Tibial nerve (tissue), 4 donors: Measurements from ENCODE around the gene TACSTD2. TPM values are rescaled to one million over a fixed set of nuclear protein-coding genes. Genes with fewer than 3 reads are reported as not detected.
"Not testable (repeated sequence)": the region's sequence is repeated elsewhere in the genome, so short reads cannot be mapped to it uniquely, and the experiment has no call there.

ENCODE experiments used
- DNase-seq, 2 donors: peaks; one replicate each; pipeline ENCODE4 v3.0.0-alpha.2; 2019; ENCODE audit warnings: low spot score in 2 of 2
- H3K27ac ChIP-seq, 4 donors: fragments of 200-600 bp; sonication (generic) in 3 of 4; one replicate each; pipeline ENCODE4 v1.5.1; 2017 to 2019; ENCODE audit warnings: mild to moderate bottlenecking in 1 of 4
- H3K27me3 ChIP-seq, 2 donors: fragments of 200-600 bp; sonication (generic) in 1 of 2; one replicate each; pipeline versions ENCODE4 v1.5.1 to v1.6.0; 2017 to 2019
- H3K36me3 ChIP-seq, 3 donors: fragments of 200-600 bp; sonication (generic); one replicate each; pipeline ENCODE4 v1.5.1; 2018 to 2019
- H3K4me1 ChIP-seq, 4 donors: fragments of 200-600 bp; sonication (generic) in 3 of 4; one replicate each; pipeline ENCODE4 v1.5.1; 2017 to 2019
- H3K4me3 ChIP-seq, 4 donors: fragments of 200-600 bp; sonication (generic) in 3 of 4; one replicate each; pipeline ENCODE4 v1.5.1; 2017 to 2019; ENCODE audit warnings: mild to moderate bottlenecking in 1 of 4, moderate library complexity in 1 of 4
- H3K9me3 ChIP-seq, 4 donors: fragments of 200-600 bp; sonication (generic) in 3 of 4; one replicate each; pipeline ENCODE4 v1.5.1; 2017 to 2019
- EP300 ChIP-seq, 2 donors: sonication (generic); formaldehyde crosslinking; IDR thresholded peaks; one replicate each; pipeline ENCODE4 v1.6.1; 2017; ENCODE audit warnings: antibody characterized with exemption in 2 of 2, mild to moderate bottlenecking in 1 of 2
- POLR2A ChIP-seq, 2 donors: fragments of 450-650 bp; IDR thresholded peaks; one replicate each; pipeline ENCODE4 v1.6.1; 2017; ENCODE audit warnings: antibody characterized with exemption in 2 of 2, mild to moderate bottlenecking in 2 of 2, moderate library complexity in 2 of 2
- WGBS, 2 donors: methylation state at CpG; one replicate each; pipeline ENCODE4 v1.1.5; 2018; 5-methylcytosine and 5-hydroxymethylcytosine counted together
- total RNA-seq, 4 donors: library from RNA; depleted of rRNA; stranded (reverse); fragments of >200 nt; gene quantifications; one replicate each; pipeline ENCODE4 v1.1.0, GENCODE V29; 2016
- TF ChIP-seq, protein P1 (sequence below), 5 experiments: fragments of 200-600 bp in 3 of 5; fragments of 450-650 bp in 2 of 5; sonication (generic) in 3 of 5; IDR thresholded peaks; one replicate each; pipeline ENCODE4 v1.5.1; 2016 to 2019; ENCODE audit warnings: antibody characterized with exemption in 5 of 5, mild to moderate bottlenecking in 3 of 5, moderate library complexity in 2 of 5

Gene TACSTD2
- total RNA-seq, 4 donors from 2014 or later = 5.3 to 11.6 (median 7.9) TPM

DNA sequence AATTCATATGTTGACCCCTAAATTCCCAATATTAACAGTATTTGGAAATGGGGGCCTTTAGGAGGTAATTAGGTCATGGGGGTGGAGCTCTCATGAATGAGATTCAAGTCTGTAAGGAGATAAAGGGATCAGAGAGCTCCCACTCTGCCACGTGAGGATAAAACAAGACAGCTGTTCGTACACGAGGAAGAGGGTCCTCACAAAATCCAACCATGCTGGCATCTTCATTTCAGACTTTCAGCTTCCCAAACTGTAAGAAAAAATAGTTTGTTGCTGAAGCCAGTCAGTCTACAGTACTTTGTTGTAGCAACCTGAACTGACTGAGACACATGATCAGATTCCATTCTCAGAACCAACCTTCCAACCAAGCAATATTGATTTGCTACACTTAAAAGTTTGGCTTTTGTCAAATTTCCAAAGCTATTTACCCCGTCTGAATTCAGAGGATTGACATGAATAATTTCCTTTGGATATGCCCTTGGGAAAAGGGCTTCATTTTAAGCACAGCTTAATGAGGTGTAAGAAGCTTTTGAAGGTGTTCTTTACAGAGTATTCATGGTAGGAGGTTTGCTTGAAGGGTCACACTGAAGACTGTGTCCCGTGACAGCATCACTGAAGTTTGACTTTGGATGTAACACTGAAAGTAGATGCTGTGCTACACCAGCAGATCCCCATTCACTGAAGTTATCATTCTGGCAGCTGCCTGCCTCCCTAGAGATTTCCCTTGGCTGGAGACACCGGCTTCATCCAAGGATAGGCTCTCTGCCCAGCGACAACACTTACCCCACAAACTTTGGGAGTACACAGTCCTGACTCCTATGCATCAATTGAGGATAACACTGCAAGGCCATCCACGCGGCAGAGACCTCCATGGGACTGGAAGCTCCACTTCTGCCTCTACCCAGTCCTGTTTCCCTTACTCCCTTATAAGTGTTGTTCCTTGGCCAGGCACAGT, 25.6 kb downstream of the TACSTD2 start:
- Histone ChIP-seq H3K9me3 (no peaks in the 10 kb centered on the region), H3K27me3 (no peaks in the 10 kb centered on the region), H3K4me3 (no peak overlapping the region), H3K4me1 (peaks cover 0 to 4% (median 0%) of the 10 kb centered on the region in 4 donors), H3K36me3 (no peaks in the 10 kb centered on the region), H3K27ac (no peak overlapping the region)
- DNase-seq = no peak
- TF ChIP-seq, protein P1, sequence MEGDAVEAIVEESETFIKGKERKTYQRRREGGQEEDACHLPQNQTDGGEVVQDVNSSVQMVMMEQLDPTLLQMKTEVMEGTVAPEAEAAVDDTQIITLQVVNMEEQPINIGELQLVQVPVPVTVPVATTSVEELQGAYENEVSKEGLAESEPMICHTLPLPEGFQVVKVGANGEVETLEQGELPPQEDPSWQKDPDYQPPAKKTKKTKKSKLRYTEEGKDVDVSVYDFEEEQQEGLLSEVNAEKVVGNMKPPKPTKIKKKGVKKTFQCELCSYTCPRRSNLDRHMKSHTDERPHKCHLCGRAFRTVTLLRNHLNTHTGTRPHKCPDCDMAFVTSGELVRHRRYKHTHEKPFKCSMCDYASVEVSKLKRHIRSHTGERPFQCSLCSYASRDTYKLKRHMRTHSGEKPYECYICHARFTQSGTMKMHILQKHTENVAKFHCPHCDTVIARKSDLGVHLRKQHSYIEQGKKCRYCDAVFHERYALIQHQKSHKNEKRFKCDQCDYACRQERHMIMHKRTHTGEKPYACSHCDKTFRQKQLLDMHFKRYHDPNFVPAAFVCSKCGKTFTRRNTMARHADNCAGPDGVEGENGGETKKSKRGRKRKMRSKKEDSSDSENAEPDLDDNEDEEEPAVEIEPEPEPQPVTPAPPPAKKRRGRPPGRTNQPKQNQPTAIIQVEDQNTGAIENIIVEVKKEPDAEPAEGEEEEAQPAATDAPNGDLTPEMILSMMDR (IDR thresholded peaks at IDR 0.05) = no peak
- no peak for TF ChIP-seq EP300 (IDR thresholded peaks at IDR 0.05)
- TF ChIP-seq POLR2A (IDR thresholded peaks at IDR 0.05) = no peak
- 60 to 66% methylated on average over 8 of the region's 9 CpGs for WGBS, 2 donors

DNA sequence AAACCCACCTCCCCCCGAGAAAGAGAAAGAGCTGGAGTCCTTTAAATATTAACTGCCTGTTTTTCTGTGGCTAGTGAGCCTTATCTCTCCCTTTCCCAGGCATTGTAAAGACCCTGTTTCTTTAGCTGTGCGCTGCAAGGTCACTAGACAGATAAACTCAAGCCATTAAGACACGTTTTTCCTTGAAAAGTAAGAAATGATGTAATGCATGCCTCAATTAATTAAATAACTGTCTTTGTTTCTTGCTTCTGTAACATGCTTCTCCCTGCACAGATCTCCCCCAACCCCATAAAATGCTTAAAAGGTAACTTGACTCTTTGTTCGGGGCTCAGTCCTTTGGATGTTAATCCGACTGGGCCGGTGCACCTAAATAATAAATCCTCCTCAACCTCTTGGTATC, 27.8 kb downstream of the TACSTD2 start:
- not testable (repeated sequence) for H3K27me3 ChIP-seq, H3K9me3 ChIP-seq, H3K36me3 ChIP-seq, H3K27ac ChIP-seq, DNase-seq, H3K4me3 ChIP-seq
- 47 to 59% methylated on average over 6 of the region's 6 CpGs for WGBS, 2 donors
- peaks cover 0 to 18% (median 10%) of the 10 kb centered on the region in 4 donors for H3K4me1 ChIP-seq

DNA sequence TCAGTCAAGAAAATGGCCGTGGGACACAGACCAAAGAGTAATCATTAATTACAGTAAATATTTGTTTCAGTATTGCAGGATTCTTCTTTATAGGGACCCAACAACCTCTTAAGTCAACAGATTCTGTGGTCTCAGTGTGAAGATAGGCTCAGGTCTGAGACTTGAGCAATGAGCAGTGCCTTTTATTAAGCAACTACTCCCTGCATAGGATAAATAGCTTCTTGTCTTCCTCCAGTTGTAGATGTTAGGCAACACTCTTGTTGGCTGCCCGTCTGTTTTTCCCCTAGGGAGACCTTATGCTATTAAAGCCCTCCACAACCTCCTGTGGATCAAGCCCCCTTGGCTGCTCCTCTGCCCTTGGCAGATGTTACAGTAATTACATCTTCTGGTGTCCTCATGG, 28.7 kb downstream of the TACSTD2 start:
- Histone ChIP-seq H3K4me1 (peaks cover 0 to 21% (median 11%) of the 10 kb centered on the region in 4 donors), H3K4me3 (no peak overlapping the region), H3K27me3 (no peaks in the 10 kb centered on the region), H3K27ac (no peak overlapping the region), H3K9me3 (no peaks in the 10 kb centered on the region), H3K36me3 (no peaks in the 10 kb centered on the region)
- no peak for DNase-seq
- WGBS, 2 donors = 89 to 97% methylated on average over 2 of the region's 2 CpGs
- TF ChIP-seq EP300 (IDR thresholded peaks at IDR 0.05) (no peak), POLR2A (IDR thresholded peaks at IDR 0.05) (no peak)
- TF ChIP-seq, protein P1 (IDR thresholded peaks at IDR 0.05) = no peak

DNA sequence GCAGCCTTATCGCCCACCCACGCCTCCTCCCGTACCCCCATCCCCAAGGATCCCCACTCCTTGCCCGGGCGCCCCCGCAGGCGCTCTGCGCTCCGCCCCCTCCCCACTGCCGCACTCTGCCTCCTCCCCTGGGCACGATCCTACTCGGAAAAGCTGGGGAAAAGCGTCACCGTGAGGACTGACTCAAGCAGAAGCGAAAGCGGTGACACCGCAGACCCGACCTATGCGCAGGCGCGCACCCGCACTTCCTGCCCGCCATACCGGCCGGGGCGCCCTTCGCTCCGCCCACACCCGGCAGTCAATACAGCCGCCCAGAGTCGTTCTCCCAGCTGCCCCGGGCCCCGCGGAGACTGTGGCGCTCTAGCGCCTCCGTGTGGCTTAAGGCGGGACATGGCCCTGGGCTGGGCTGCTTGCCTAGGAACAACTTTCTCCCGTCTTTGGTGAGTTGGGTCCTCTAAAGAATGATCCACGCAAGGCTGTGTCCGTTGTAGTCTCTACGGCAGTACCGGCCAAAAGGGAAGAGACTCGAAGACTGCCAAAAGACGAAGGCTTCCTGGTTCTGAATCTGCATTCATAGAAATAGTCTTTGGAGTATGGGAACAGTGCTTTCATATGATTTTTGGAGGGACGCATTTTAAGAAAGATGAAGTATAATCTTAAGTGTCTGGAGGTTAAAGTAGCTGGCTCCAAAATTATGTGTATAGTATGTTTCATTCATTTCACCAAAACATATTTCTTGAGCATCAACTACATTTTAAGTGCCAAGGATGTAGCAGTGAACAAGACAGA, 30.3 kb downstream of the TACSTD2 start, which contains the start of gene OMA1:
OMA1 (minus strand) TSS at position 207 of the 789 bp plus-strand sequence. CDS start 7,432 bp downstream, outside the sequence.
- H3K27ac ChIP-seq = peak within 1 kb of the TSS; percentile 95 to 99 (median 98)
- no peaks in the 10 kb centered on the region for H3K9me3 ChIP-seq
- H3K36me3 ChIP-seq = no peaks in the 10 kb centered on the region
- TF ChIP-seq POLR2A (IDR thresholded peaks at IDR 0.05) (peak; percentile 71 to 80), EP300 (IDR thresholded peaks at IDR 0.05) (peak; percentile 90 to 91)
- TF ChIP-seq, protein P1 (IDR thresholded peaks at IDR 0.05) = peak; percentile 92 to 98 (median 97)
- H3K4me1 ChIP-seq = peaks cover 0 to 21% (median 11%) of the 10 kb centered on the region in 4 donors
- DNase-seq = peak; percentile 87 to 92
- no peaks in the 10 kb centered on the region for H3K27me3 ChIP-seq
- WGBS, 2 donors = 1 to 2% methylated on average over 16 to 36 of the region's 46 CpGs
- H3K4me3 ChIP-seq = peak within 1 kb of the TSS; percentile 58 to 74 (median 68)

DNA sequence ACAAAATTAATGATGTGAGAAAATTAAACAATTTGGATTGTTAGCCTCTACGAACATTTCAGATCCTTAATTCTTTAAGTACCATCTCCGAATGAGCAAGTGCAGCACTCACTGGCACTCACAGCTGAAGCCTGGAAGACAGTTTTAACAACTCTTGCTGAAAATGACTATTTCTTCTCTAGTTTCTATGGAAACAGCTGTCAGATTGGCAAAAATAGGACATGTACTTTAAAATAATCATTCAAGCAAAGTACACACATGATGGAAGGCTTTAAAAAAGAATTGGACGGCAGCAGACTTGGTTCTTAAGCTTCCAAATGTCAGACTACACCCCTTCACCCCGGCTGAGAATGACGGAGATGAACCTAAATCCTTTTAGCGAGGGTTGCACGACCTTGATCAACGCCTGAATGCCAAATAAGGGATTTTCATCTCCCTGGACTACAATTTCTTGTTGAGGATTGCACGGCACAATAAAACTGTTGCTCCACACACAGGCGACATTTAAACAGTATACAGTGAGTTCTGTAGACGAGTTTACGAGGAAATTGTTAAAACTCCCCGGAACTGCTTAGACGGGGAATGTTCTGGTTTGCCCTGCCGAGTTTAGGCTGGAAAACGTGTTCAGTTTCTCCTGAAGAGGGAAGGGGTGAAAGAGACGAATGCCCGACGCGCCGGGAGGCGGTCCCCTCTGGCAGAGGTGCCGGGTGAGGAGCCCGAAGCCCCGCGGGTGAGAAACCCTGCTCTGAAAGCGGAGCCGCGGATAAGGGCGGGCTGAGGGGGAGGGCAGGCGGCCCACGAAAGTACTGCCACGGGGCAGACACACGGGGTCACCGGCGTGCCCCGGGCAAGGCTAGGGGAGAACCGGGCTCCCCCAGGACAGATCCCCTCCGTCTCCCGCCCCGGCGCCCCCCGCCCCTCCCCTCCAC, 31.2 kb downstream of the TACSTD2 start:
- TF ChIP-seq POLR2A (IDR thresholded peaks at IDR 0.05) (peak in 1 of 2 donors; percentile 24), EP300 (IDR thresholded peaks at IDR 0.05) (peak in 1 of 2 donors; percentile 29)
- TF ChIP-seq, protein P1 (IDR thresholded peaks at IDR 0.05) = no peak
- peak; percentile 66 to 76 for DNase-seq
- Histone ChIP-seq H3K4me1 (peaks cover 0 to 21% (median 11%) of the 10 kb centered on the region in 4 donors), H3K36me3 (no peaks in the 10 kb centered on the region), H3K9me3 (no peaks in the 10 kb centered on the region), H3K4me3 (peak overlapping the region; percentile 58 to 74 (median 68)), H3K27ac (peak overlapping the region; percentile 95 to 99 (median 98)), H3K27me3 (no peaks in the 10 kb centered on the region)
- 0 to 1% methylated on average over 39 to 41 of the region's 43 CpGs for WGBS, 2 donors
